ENCODE measurements around the gene EFL1.
"Not testable (repeated sequence)": the region's sequence is repeated elsewhere in the genome, so short reads cannot be mapped to it uniquely, and the experiment has no call there.

EFL1 gene

GRCh38 chr15:82262422-82263026 lies at the start of gene EFL1, which contains the start of gene SAXO2:
TSS of gene EFL1 (minus strand) at chr15:82262734. CDS start at chr15:82261778, 956 bp downstream.
TSS of gene SAXO2 (plus strand) at chr15:82262818. CDS start at chr15:82262880, 62 bp downstream.
- DNase-seq, result peak; percentile 88 to 92

GRCh38 chr15:82311321-82311720 lies 48.8 kb upstream of the EFL1 start:
- DNase-seq, result not testable (repeated sequence)

- DNase-seq, result no peak
Measured at GRCh38 chr15:82309802-82310201, 47.3 kb upstream of the EFL1 start.

GRCh38 chr15:82307714-82308081 lies 45.2 kb upstream of the EFL1 start:
- no peak for DNase-seq

GRCh38 chr15:82306791-82307713 lies 44.5 kb upstream of the EFL1 start:
- DNase-seq, result no peak

GRCh38 chr15:82305621-82306048 lies 43.1 kb upstream of the EFL1 start:
- DNase-seq, result no peak

- DNase-seq, result no peak
Measured at GRCh38 chr15:82304778-82305090, 42.2 kb upstream of the EFL1 start.

GRCh38 chr15:82303956-82304777 lies 41.6 kb upstream of the EFL1 start:
- DNase-seq, result no peak

- DNase-seq, result no peak
Measured at GRCh38 chr15:82301296-82302016, 38.9 kb upstream of the EFL1 start.

- DNase-seq, result no peak
Measured at GRCh38 chr15:82300883-82301282, 38.3 kb upstream of the EFL1 start.

- not testable (repeated sequence) for DNase-seq
Measured at GRCh38 chr15:82300326-82300725, 37.8 kb upstream of the EFL1 start.

GRCh38 chr15:82299511-82299914 lies 37.0 kb upstream of the EFL1 start:
- DNase-seq, result not testable (repeated sequence)

- peak; percentile 25 to 64 for DNase-seq
Measured at GRCh38 chr15:82298520-82298919, 36.0 kb upstream of the EFL1 start.

GRCh38 chr15:82298032-82298431 lies 35.5 kb upstream of the EFL1 start:
- no peak for DNase-seq

- DNase-seq, result no peak
Measured at GRCh38 chr15:82297546-82297945, 35.0 kb upstream of the EFL1 start.

GRCh38 chr15:82294061-82294690 lies 31.6 kb upstream of the EFL1 start:
- DNase-seq, result no peak

GRCh38 chr15:82292271-82292670 lies 29.7 kb upstream of the EFL1 start:
- no peak for DNase-seq

- not testable (repeated sequence) for DNase-seq
Measured at GRCh38 chr15:82288202-82288601, 25.7 kb upstream of the EFL1 start.

- peak in 1 of 2 donors; percentile 11 for DNase-seq
Measured at GRCh38 chr15:82286475-82286874, 23.9 kb upstream of the EFL1 start.

- not testable (repeated sequence) for DNase-seq
Measured at GRCh38 chr15:82284381-82284780, 21.8 kb upstream of the EFL1 start.

GRCh38 chr15:82282386-82282785 lies 19.9 kb upstream of the EFL1 start:
- DNase-seq, result not testable (repeated sequence)

- not testable (repeated sequence) for DNase-seq
Measured at GRCh38 chr15:82281276-82281675, 18.7 kb upstream of the EFL1 start.
